ENCODE results near the gene POMT1. TPM values are rescaled to one million over a fixed set of nuclear protein-coding genes. Genes with fewer than 3 reads are reported as not detected.
A peak's percentile ranks its signal among the peaks of the same experiment; 100 is the strongest.
"Not testable (repeated sequence)": the region's sequence is repeated elsewhere in the genome, so short reads cannot be mapped to it uniquely, and the experiment has no call there.

Gene POMT1
- total RNA-seq, 1 donor from 2014 or later, result 34.5 TPM

- DNase-seq, result peak; percentile 78
Observed at GRCh38 chr9:131525643-131526565, 23.2 kb downstream of the POMT1 start.

GRCh38 chr9:131528186-131528585 is 25.5 kb downstream of the POMT1 start:
- no peak for DNase-seq

GRCh38 chr9:131528886-131529505 is 26.3 kb downstream of the POMT1 start:
- DNase-seq, result no peak

- no peak for DNase-seq
Observed at GRCh38 chr9:131529597-131530545, 27.2 kb downstream of the POMT1 start.

GRCh38 chr9:131530546-131530919 is 27.8 kb downstream of the POMT1 start:
- no peak for DNase-seq

GRCh38 chr9:131530920-131531832 is 28.5 kb downstream of the POMT1 start, which contains the start of gene UCK1:
UCK1 (minus strand) TSS chr9:131531263; CDS start chr9:131531174, 89 bp downstream.
- peak; percentile 78 for DNase-seq

- DNase-seq, result no peak
Observed at GRCh38 chr9:131534721-131535237, 32.1 kb downstream of the POMT1 start.

GRCh38 chr9:131537946-131538345 is 35.2 kb downstream of the POMT1 start:
- DNase-seq, result no peak

- no peak for DNase-seq
Observed at GRCh38 chr9:131539223-131539923, 36.7 kb downstream of the POMT1 start.

GRCh38 chr9:131543141-131543540 is 40.4 kb downstream of the POMT1 start:
- DNase-seq, result no peak

GRCh38 chr9:131545003-131545785 is 42.5 kb downstream of the POMT1 start, which contains the start of gene PRRT1B:
PRRT1B (plus strand) TSS chr9:131545523; CDS start chr9:131545616, 93 bp downstream.
- no peak for DNase-seq

- no peak for DNase-seq
Observed at GRCh38 chr9:131545786-131546335, 43.1 kb downstream of the POMT1 start.

GRCh38 chr9:131546336-131547084 is 43.8 kb downstream of the POMT1 start:
- no peak for DNase-seq

- not testable (repeated sequence) for DNase-seq
Observed at GRCh38 chr9:131549186-131549585, 46.5 kb downstream of the POMT1 start.

- DNase-seq, result not testable (repeated sequence)
Observed at GRCh38 chr9:131550465-131550864, 47.7 kb downstream of the POMT1 start.

GRCh38 chr9:131552030-131552429 is 49.3 kb downstream of the POMT1 start:
- DNase-seq, result no peak

GRCh38 chr9:131554087-131554842 is 51.5 kb downstream of the POMT1 start:
- no peak for DNase-seq

Measured in occipital lobe (tissue), 2 donors.